GM12878 (cell line): ENCODE results near the gene TBC1D1.

Source experiments
- CREB1 ChIP-seq: IDR thresholded peaks from 2 replicates; pipeline ENCODE4 v1.6.1; 2012; ENCODE audit warnings: low read depth, mild to moderate bottlenecking, inconsistent platforms
- CTCF ChIP-seq, 3 experiments: IDR thresholded peaks in 2 of 3; conservative IDR thresholded peaks in 1 of 3; 2 replicates each; pipeline ENCODE4 v1.5.1; 2011; ENCODE audit warnings: low read depth in 3 of 3, low read length in 3 of 3, mild to moderate bottlenecking in 3 of 3, control low read depth in 2 of 3, moderate library complexity in 2 of 3, inconsistent platforms in 1 of 3, mixed read lengths in 1 of 3; ENCODE audit not compliant: control insufficient read depth in 2 of 3, insufficient read depth in 1 of 3; ENCODE audit errors: extremely low read depth in 1 of 3
- IKZF1 ChIP-seq: fragments of 450-650 bp; conservative IDR thresholded peaks from 2 replicates; pipeline ENCODE4 v1.6.1; 2017; ENCODE audit warnings: antibody characterized with exemption, mild to moderate bottlenecking
- RB1 ChIP-seq: fragments of 450-650 bp; formaldehyde crosslinking; IDR thresholded peaks from 2 replicates; pipeline ENCODE4 v1.6.1; 2017; ENCODE audit warnings: mild to moderate bottlenecking, borderline replicate concordance
- USF1 ChIP-seq: IDR thresholded peaks from 2 replicates; pipeline ENCODE4 v1.6.1; 2011; ENCODE audit warnings: borderline replicate concordance, low read depth, mild to moderate bottlenecking, moderate library complexity, mixed read lengths, low read length; ENCODE audit not compliant: insufficient read depth; ENCODE audit errors: extremely low read length
- ZNF687 ChIP-seq: fragments of 450-650 bp; IDR thresholded peaks from 2 replicates; pipeline ENCODE4 v1.6.1; 2017; ENCODE audit warnings: mild to moderate bottlenecking, moderate library complexity
- TF ChIP-seq, protein P1 (sequence below): IDR thresholded peaks from 2 replicates; pipeline ENCODE4 v1.6.1; 2012; ENCODE audit warnings: mild to moderate bottlenecking, low read depth, low read length

DNA sequence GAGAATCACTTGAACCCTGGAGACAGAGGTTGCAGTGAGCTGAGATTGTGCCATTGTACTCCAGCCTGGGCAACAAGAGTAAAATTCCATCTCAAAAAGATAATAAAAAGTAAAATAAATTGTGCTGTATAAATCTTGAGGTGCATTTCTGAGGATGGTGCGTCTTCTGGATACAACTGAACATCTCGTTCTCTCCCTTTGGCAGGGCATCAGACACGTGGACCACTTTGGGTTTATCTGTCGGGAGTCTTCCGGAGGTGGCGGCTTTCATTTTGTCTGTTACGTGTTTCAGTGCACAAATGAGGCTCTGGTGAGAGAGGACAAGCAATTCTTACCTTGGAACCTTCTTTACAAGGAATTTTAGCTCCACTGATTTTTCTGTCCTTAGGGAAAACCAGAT lies 129.5 kb downstream of the TBC1D1 start:
- TF ChIP-seq USF1 (no peak), ZNF687 (no peak), CREB1 (no peak), RB1 (no peak), CTCF (IDR thresholded peaks at IDR 0.05 in 2 of 3, conservative IDR thresholded peaks at IDR 0.05 in 1 of 3; ENCODE audit: control insufficient read depth in 2 of 3, extremely low read depth in 1 of 3, insufficient read depth in 1 of 3, low read depth in 3 of 3, low read length in 3 of 3) (no peak), IKZF1 (no peak)
- TF ChIP-seq, protein P1, sequence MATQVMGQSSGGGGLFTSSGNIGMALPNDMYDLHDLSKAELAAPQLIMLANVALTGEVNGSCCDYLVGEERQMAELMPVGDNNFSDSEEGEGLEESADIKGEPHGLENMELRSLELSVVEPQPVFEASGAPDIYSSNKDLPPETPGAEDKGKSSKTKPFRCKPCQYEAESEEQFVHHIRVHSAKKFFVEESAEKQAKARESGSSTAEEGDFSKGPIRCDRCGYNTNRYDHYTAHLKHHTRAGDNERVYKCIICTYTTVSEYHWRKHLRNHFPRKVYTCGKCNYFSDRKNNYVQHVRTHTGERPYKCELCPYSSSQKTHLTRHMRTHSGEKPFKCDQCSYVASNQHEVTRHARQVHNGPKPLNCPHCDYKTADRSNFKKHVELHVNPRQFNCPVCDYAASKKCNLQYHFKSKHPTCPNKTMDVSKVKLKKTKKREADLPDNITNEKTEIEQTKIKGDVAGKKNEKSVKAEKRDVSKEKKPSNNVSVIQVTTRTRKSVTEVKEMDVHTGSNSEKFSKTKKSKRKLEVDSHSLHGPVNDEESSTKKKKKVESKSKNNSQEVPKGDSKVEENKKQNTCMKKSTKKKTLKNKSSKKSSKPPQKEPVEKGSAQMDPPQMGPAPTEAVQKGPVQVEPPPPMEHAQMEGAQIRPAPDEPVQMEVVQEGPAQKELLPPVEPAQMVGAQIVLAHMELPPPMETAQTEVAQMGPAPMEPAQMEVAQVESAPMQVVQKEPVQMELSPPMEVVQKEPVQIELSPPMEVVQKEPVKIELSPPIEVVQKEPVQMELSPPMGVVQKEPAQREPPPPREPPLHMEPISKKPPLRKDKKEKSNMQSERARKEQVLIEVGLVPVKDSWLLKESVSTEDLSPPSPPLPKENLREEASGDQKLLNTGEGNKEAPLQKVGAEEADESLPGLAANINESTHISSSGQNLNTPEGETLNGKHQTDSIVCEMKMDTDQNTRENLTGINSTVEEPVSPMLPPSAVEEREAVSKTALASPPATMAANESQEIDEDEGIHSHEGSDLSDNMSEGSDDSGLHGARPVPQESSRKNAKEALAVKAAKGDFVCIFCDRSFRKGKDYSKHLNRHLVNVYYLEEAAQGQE = no peak
